Neural cell (in vitro differentiated cells): Measurements from ENCODE around the gene FAM200B. TPM values are rescaled to one million over a fixed set of nuclear protein-coding genes. Genes with fewer than 3 reads are reported as not detected.

Experiments
- H2AFZ ChIP-seq: fragments of 200-600, 300-800 bp; sonication (generic), shearing (Covaris generic); 2 replicates; pipeline ENCODE4 v1.6.0; 2014; ENCODE audit warnings: low read depth, mild to moderate bottlenecking, antibody characterized with exemption, low read length, moderate library complexity
- H3F3A ChIP-seq: fragments of 200-600 bp; shearing (Covaris generic); 2 replicates; pipeline ENCODE4 v1.6.1; 2016; ENCODE audit warnings: mild to moderate bottlenecking, moderate library complexity, mixed read lengths, antibody characterized with exemption, low read length; ENCODE audit not compliant: insufficient read depth, poor library complexity, severe bottlenecking
- H3K27ac ChIP-seq: fragments of 200-600, 300-800 bp; sonication (generic), shearing (Covaris generic); 2 replicates; pipeline ENCODE4 v1.5.1; 2014; ENCODE audit warnings: mild to moderate bottlenecking, low read length, moderate library complexity
- H3K27me3 ChIP-seq: fragments of 300-800, 200-600 bp; sonication (generic), shearing (Covaris generic); 2 replicates; pipeline ENCODE4 v1.6.0; 2014; ENCODE audit warnings: mild to moderate bottlenecking, low read depth, low read length, moderate library complexity; ENCODE audit not compliant: insufficient read depth
- H3K36me3 ChIP-seq: fragments of 300-800, 200-600 bp; sonication (generic), shearing (Covaris generic); 2 replicates; pipeline ENCODE4 v1.5.1; 2014; ENCODE audit warnings: mild to moderate bottlenecking, antibody characterized with exemption, low read length, moderate library complexity; ENCODE audit not compliant: insufficient read depth
- H3K4me2 ChIP-seq: fragments of 300-800, 200-600 bp; sonication (generic), shearing (Covaris generic); 2 replicates; pipeline ENCODE4 v1.6.0; 2014; ENCODE audit warnings: mild to moderate bottlenecking, low read length
- H3K4me3 ChIP-seq: fragments of 300-800, 200-600 bp; sonication (generic), shearing (Covaris generic); 2 replicates; pipeline ENCODE4 v1.5.1; 2014; ENCODE audit warnings: mild to moderate bottlenecking, low read length, moderate library complexity
- H3K79me2 ChIP-seq: fragments of 200-600 bp; shearing (Covaris generic); replicated peaks from 2 replicates; pipeline ENCODE4 v1.6.0; 2014; ENCODE audit warnings: mild to moderate bottlenecking, low read length, moderate library complexity; ENCODE audit not compliant: insufficient read depth
- H3K9ac ChIP-seq: fragments of 300-800, 200-600 bp; sonication (generic), shearing (Covaris generic); 2 replicates; pipeline ENCODE4 v1.6.1; 2016; ENCODE audit warnings: mild to moderate bottlenecking, low read length, mixed read lengths
- H3K9me2 ChIP-seq: fragments of 200-600 bp; shearing (Covaris generic); 2 replicates; pipeline ENCODE4 v1.6.1; 2016; ENCODE audit warnings: mild to moderate bottlenecking, low read length, mixed read lengths; ENCODE audit not compliant: insufficient read depth
- H3K9me3 ChIP-seq: fragments of 200-600, 300-800 bp; sonication (generic), shearing (Covaris generic); 2 replicates; pipeline ENCODE4 v1.6.1; 2016; ENCODE audit warnings: mild to moderate bottlenecking, mixed run types, low read length, moderate library complexity, mixed read lengths
- H4K20me1 ChIP-seq: fragments of 200-600 bp; shearing (Covaris generic); 2 replicates; pipeline ENCODE4 v1.6.1; 2016; ENCODE audit warnings: mild to moderate bottlenecking, mixed run types; ENCODE audit not compliant: insufficient read depth
- EP300 ChIP-seq: fragments of 450-650 bp; conservative IDR thresholded peaks from 2 replicates; pipeline ENCODE4 v1.6.1; 2014; ENCODE audit warnings: antibody characterized with exemption, mild to moderate bottlenecking, moderate library complexity; ENCODE audit not compliant: poor library complexity, severe bottlenecking
- EZH2 ChIP-seq: fragments of 200-600, 300-800 bp; shearing (Covaris generic), sonication (generic); IDR thresholded peaks from 2 replicates; pipeline ENCODE4 v1.6.1; 2014; ENCODE audit warnings: antibody characterized with exemption, low read length, borderline replicate concordance, mild to moderate bottlenecking; ENCODE audit not compliant: insufficient read depth, poor library complexity, severe bottlenecking
- MXI1 ChIP-seq: fragments of 450-650 bp; conservative IDR thresholded peaks from 2 replicates; pipeline ENCODE4 v1.6.1; 2014; ENCODE audit warnings: antibody characterized with exemption, mild to moderate bottlenecking; ENCODE audit not compliant: poor library complexity, severe bottlenecking
- POLR2AphosphoS5 ChIP-seq: IDR thresholded peaks from 2 replicates; pipeline ENCODE4 v1.6.1; 2012
- RAD21 ChIP-seq: fragments of 450-650 bp; conservative IDR thresholded peaks from 2 replicates; pipeline ENCODE4 v1.6.1; 2014; ENCODE audit warnings: antibody characterized with exemption, mild to moderate bottlenecking, moderate library complexity
- SMC3 ChIP-seq: fragments of 450-650 bp; conservative IDR thresholded peaks from 2 replicates; pipeline ENCODE4 v1.6.1; 2014; ENCODE audit warnings: antibody characterized with exemption, mild to moderate bottlenecking, moderate library complexity; ENCODE audit not compliant: poor library complexity
- TAF1 ChIP-seq: IDR thresholded peaks from 2 replicates; pipeline ENCODE4 v1.6.1; 2012; ENCODE audit warnings: low read depth
- polyA plus RNA-seq: library from polyadenylated mRNA; depleted of rRNA; stranded (reverse); fragments of >200 nt; gene quantifications from 2 replicates; pipeline ENCODE4 v1.2.3, GENCODE V29; 2014
- TF ChIP-seq, protein P1 (sequence below): fragments of 450-650 bp; IDR thresholded peaks from 2 replicates; pipeline ENCODE4 v1.5.1; 2014; ENCODE audit warnings: antibody characterized with exemption, mild to moderate bottlenecking, moderate library complexity; ENCODE audit not compliant: poor library complexity, severe bottlenecking
- TF ChIP-seq, protein P2 (sequence below): IDR thresholded peaks from 2 replicates; pipeline ENCODE4 v1.6.1; 2012; ENCODE audit warnings: borderline replicate concordance

FAM200B gene
- polyA plus RNA-seq, 1 donor from 2014 or later = 238 TPM

DNA sequence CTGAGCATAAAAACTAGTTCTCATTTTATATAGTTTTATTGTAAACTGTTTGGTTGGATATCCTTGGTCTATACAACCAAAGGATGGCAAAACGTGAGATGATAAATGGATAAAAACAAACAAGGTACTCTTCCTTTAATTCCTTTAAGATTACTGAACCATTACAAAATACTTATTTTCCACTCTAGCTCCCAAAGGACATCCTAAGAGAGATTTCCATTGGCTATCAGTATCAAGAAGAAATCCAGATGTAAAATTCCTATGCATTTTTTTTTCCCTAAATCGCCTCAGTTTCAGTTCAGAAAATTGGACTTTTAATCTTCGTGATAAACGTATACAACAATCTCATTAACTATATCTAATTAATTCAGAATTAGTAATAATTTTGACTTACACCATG lies 28.8 kb upstream of the FAM200B start:
- Histone ChIP-seq H3K27ac (no peak overlapping the region), H3K27me3 (no peaks in the 10 kb centered on the region), H3K9ac (no peak overlapping the region), H2AFZ (no peak overlapping the region), H3K9me2 (no peaks in the 10 kb centered on the region), H3K79me2 (peaks cover 63% of the 10 kb centered on the region), H3K9me3 (no peaks in the 10 kb centered on the region), H4K20me1 (no peaks in the 10 kb centered on the region), H3K4me2 (peak overlapping the region; percentile 99), H3F3A (peaks cover 15% of the 10 kb centered on the region), H3K36me3 (no peaks in the 10 kb centered on the region), H3K4me3 (peak overlapping the region; percentile 82)
- TF ChIP-seq, protein P1, sequence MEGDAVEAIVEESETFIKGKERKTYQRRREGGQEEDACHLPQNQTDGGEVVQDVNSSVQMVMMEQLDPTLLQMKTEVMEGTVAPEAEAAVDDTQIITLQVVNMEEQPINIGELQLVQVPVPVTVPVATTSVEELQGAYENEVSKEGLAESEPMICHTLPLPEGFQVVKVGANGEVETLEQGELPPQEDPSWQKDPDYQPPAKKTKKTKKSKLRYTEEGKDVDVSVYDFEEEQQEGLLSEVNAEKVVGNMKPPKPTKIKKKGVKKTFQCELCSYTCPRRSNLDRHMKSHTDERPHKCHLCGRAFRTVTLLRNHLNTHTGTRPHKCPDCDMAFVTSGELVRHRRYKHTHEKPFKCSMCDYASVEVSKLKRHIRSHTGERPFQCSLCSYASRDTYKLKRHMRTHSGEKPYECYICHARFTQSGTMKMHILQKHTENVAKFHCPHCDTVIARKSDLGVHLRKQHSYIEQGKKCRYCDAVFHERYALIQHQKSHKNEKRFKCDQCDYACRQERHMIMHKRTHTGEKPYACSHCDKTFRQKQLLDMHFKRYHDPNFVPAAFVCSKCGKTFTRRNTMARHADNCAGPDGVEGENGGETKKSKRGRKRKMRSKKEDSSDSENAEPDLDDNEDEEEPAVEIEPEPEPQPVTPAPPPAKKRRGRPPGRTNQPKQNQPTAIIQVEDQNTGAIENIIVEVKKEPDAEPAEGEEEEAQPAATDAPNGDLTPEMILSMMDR = no peak
- TF ChIP-seq SMC3 = no peak
- no peak for TF ChIP-seq EP300
- TF ChIP-seq MXI1 = no peak
- TF ChIP-seq POLR2AphosphoS5 = no peak
- no peak for TF ChIP-seq TAF1
- no peak for TF ChIP-seq EZH2
- TF ChIP-seq RAD21 = no peak
- TF ChIP-seq, protein P2, sequence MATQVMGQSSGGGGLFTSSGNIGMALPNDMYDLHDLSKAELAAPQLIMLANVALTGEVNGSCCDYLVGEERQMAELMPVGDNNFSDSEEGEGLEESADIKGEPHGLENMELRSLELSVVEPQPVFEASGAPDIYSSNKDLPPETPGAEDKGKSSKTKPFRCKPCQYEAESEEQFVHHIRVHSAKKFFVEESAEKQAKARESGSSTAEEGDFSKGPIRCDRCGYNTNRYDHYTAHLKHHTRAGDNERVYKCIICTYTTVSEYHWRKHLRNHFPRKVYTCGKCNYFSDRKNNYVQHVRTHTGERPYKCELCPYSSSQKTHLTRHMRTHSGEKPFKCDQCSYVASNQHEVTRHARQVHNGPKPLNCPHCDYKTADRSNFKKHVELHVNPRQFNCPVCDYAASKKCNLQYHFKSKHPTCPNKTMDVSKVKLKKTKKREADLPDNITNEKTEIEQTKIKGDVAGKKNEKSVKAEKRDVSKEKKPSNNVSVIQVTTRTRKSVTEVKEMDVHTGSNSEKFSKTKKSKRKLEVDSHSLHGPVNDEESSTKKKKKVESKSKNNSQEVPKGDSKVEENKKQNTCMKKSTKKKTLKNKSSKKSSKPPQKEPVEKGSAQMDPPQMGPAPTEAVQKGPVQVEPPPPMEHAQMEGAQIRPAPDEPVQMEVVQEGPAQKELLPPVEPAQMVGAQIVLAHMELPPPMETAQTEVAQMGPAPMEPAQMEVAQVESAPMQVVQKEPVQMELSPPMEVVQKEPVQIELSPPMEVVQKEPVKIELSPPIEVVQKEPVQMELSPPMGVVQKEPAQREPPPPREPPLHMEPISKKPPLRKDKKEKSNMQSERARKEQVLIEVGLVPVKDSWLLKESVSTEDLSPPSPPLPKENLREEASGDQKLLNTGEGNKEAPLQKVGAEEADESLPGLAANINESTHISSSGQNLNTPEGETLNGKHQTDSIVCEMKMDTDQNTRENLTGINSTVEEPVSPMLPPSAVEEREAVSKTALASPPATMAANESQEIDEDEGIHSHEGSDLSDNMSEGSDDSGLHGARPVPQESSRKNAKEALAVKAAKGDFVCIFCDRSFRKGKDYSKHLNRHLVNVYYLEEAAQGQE = no peak

DNA sequence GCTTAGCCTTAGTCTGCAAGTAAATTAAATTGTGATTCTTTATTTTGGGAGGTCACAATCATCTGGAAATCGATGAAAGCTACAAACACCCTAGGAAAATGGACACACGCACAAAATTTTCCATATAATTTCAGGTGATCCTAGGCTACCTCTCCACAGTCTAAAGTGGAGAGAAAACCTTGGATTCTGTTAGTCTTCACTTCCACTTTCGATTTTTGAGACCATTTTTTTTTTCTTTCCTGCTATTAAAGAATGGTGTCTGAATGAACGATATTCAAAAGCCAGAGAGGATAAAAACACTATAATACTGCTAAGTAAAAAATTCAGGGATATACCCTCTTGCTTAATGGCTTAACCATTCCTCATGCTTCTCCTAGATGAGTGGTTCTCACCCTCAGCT lies 28.2 kb upstream of the FAM200B start:
- peak overlapping the region; percentile 92 for H3K9ac ChIP-seq
- H2AFZ ChIP-seq = no peak overlapping the region
- H3K27ac ChIP-seq = peak overlapping the region; percentile 88
- peak overlapping the region; percentile 99 for H3K4me2 ChIP-seq
- H4K20me1 ChIP-seq = no peaks in the 10 kb centered on the region
- H3K9me2 ChIP-seq = no peaks in the 10 kb centered on the region
- TF ChIP-seq RAD21 (no peak), TAF1 (no peak)
- peaks cover 15% of the 10 kb centered on the region for H3F3A ChIP-seq
- no peaks in the 10 kb centered on the region for H3K9me3 ChIP-seq
- H3K36me3 ChIP-seq = no peaks in the 10 kb centered on the region
- H3K4me3 ChIP-seq = peak overlapping the region; percentile 82
- H3K79me2 ChIP-seq = peaks cover 58% of the 10 kb centered on the region
- no peaks in the 10 kb centered on the region for H3K27me3 ChIP-seq
